ENCODE measurements around the gene RCN2. TPM values are rescaled to one million over a fixed set of nuclear protein-coding genes. Genes with fewer than 3 reads are reported as not detected.
A peak's percentile ranks its signal among the peaks of the same experiment; 100 is the strongest.

The RCN2 gene
- total and polyA plus RNA-seq, 2 of the 13 experiments (the other 11 are each of a cell fraction or from before 2014, with no cell fraction given), result 84.4 to 89.0 TPM

DNA sequence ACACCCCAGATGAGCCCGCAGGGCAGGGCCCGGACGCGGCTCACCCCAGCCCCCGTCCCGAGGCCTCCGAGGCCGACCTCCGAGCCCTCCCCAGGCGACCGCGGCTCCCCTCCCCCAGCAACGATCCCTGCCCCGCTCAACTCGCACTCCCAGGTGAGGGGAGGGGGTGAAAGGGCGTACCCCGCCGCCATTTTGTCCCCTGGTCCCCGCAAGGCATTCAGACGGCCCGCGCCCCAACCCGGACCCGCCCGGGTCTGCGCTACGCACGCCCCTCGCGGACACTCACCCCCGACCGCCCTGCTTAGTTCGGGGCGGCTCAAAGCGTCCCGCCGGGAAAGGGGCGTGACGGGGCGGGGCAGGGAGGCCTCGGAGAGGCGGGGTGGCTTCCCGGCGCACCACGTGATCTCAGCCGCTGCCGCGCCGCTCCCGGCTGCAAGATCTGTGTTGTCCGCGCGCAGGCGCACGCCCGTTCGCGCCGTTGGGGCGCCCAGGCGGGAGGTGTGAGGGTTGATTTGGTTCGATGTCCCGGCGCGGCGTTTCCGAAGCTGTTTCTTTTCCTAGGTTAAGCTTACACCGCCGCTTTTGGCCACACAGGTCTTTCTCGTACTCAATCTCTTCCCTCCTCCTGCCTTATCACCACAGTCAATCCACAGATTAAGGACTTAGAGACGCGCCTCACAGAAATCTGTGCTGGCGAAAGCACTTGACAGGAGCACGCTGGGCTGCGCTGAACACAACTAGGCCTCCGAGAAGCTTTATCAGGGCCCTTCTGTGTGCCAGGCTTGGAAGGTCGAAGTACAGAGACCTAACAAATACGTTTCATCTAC is 26.3 kb upstream of the RCN2 start, which contains the start of gene SCAPER (continued):
- TF ChIP-seq ZFYVE20 (CRISPR knock-in tag; IDR thresholded peaks at IDR 0.05; ENCODE audit: borderline replicate concordance, low read depth) (peak; percentile 48; the same call in 1 of the 2 replicates), CREB3 (CRISPR knock-in tag; IDR thresholded peaks at IDR 0.05) (no peak; the same call in 1 of the 2 replicates), ELF1 (CRISPR knock-in tag; IDR thresholded peaks at IDR 0.05) (no peak), KLF12 (CRISPR knock-in tag; IDR thresholded peaks at IDR 0.05; ENCODE audit: borderline replicate concordance) (peak; percentile 46; the same call in 1 of the 2 replicates), MBD4 (IDR thresholded peaks at IDR 0.05; ENCODE audit: borderline replicate concordance, low read length) (0 out of 2 replicates have a peak, but pooled peaks have one; percentile 59), ZNF569 (CRISPR knock-in tag; IDR thresholded peaks at IDR 0.05; ENCODE audit: borderline replicate concordance) (peak; percentile 78; the same call in 1 of the 2 replicates), MED8 (CRISPR knock-in tag; IDR thresholded peaks at IDR 0.05; ENCODE audit: insufficient replicate concordance) (peak; percentile 81), YEATS4 (CRISPR knock-in tag; IDR thresholded peaks at IDR 0.05; ENCODE audit: borderline replicate concordance) (peak; percentile 60; the same call in 1 of the 2 replicates), ARNT2 (CRISPR knock-in tag; IDR thresholded peaks at IDR 0.05; ENCODE audit: low read depth) (peak; percentile 97), ZNF207 (IDR thresholded peaks at IDR 0.05; ENCODE audit: borderline replicate concordance) (no peak), SMAD1 (CRISPR knock-in tag; IDR thresholded peaks at IDR 0.05; ENCODE audit: borderline replicate concordance, low read depth) (no peak), ATRX (CRISPR knock-in tag; IDR thresholded peaks at IDR 0.05; ENCODE audit: borderline replicate concordance) (no peak), ARNT (IDR thresholded peaks at IDR 0.05) (no peak), NBN (conservative IDR thresholded peaks at IDR 0.05) (no peak), TAF1 (CRISPR knock-in tag; IDR thresholded peaks at IDR 0.05) (peak; percentile 63; the same call in 1 of the 2 replicates), MXD1 (CRISPR knock-in tag; IDR thresholded peaks at IDR 0.05) (peak; percentile 82), XBP1 (CRISPR knock-in tag; IDR thresholded peaks at IDR 0.05) (peak; percentile 81; the same call in 1 of the 2 replicates), GMEB1 (CRISPR knock-in tag; IDR thresholded peaks at IDR 0.05; ENCODE audit: borderline replicate concordance) (peak; percentile 82; the same call in 1 of the 2 replicates)
- TF ChIP-seq, protein P1, sequence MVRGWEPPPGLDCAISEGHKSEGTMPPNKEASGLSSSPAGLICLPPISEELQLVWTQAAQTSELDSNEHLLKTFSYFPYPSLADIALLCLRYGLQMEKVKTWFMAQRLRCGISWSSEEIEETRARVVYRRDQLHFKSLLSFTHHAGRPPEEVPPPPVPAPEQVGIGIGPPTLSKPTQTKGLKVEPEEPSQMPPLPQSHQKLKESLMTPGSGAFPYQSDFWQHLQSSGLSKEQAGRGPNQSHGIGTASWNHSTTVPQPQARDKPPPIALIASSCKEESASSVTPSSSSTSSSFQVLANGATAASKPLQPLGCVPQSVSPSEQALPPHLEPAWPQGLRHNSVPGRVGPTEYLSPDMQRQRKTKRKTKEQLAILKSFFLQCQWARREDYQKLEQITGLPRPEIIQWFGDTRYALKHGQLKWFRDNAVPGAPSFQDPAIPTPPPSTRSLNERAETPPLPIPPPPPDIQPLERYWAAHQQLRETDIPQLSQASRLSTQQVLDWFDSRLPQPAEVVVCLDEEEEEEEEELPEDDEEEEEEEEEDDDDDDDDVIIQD (CRISPR knock-in tag; IDR thresholded peaks at IDR 0.05; ENCODE audit: low read depth), result 0 out of 2 replicates have a peak, but pooled peaks have one; percentile 16
- TF ChIP-seq, protein P2, sequence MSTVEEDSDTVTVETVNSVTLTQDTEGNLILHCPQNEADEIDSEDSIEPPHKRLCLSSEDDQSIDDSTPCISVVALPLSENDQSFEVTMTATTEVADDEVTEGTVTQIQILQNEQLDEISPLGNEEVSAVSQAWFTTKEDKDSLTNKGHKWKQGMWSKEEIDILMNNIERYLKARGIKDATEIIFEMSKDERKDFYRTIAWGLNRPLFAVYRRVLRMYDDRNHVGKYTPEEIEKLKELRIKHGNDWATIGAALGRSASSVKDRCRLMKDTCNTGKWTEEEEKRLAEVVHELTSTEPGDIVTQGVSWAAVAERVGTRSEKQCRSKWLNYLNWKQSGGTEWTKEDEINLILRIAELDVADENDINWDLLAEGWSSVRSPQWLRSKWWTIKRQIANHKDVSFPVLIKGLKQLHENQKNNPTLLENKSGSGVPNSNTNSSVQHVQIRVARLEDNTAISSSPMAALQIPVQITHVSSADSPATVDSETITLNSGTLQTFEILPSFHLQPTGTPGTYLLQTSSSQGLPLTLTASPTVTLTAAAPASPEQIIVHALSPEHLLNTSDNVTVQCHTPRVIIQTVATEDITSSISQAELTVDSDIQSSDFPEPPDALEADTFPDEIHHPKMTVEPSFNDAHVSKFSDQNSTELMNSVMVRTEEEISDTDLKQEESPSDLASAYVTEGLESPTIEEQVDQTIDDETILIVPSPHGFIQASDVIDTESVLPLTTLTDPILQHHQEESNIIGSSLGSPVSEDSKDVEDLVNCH (CRISPR knock-in tag; IDR thresholded peaks at IDR 0.05), result peak; percentile 95; the same call in 1 of the 2 replicates
- TF ChIP-seq, protein P3, sequence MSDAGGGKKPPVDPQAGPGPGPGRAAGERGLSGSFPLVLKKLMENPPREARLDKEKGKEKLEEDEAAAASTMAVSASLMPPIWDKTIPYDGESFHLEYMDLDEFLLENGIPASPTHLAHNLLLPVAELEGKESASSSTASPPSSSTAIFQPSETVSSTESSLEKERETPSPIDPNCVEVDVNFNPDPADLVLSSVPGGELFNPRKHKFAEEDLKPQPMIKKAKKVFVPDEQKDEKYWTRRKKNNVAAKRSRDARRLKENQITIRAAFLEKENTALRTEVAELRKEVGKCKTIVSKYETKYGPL (CRISPR knock-in tag; IDR thresholded peaks at IDR 0.05), result 0 out of 2 replicates have a peak, but pooled peaks have one; percentile 64
